Naive B cell (primary cell): ENCODE data around the gene CD4. TPM values are rescaled to one million over a fixed set of nuclear protein-coding genes. Genes with fewer than 3 reads are reported as not detected.

Source experiments
- ATAC-seq, 2 donors: fragments of 150-1000 bp; cut with Tn5 transposase; 2 replicates each; pipeline ENCODE4 v1.10.0; 2021; ENCODE audit warnings: low read depth in 2 of 2, mild to moderate bottlenecking in 2 of 2, moderate library complexity in 2 of 2
- DNase-seq: peaks from one replicate; pipeline ENCODE4 v3.0.0; 2022
- H3K27ac Mint-ChIP-seq, 6 donors: one replicate each; pipeline ENCODE4 v1.8.0; 2020 to 2022; ENCODE audit warnings: mild to moderate bottlenecking in 6 of 6, mixed read lengths in 6 of 6, moderate library complexity in 5 of 6, inconsistent platforms in 2 of 6
- H3K27me3 Mint-ChIP-seq, 3 donors: one replicate each; pipeline ENCODE4 v1.8.0; 2021 to 2022; ENCODE audit warnings: mixed read lengths in 3 of 3, mild to moderate bottlenecking in 1 of 3
- H3K36me3 Mint-ChIP-seq, 2 donors: one replicate each; pipeline ENCODE4 v1.8.0; 2020 to 2022; ENCODE audit warnings: mixed read lengths in 2 of 2, inconsistent platforms in 1 of 2, mild to moderate bottlenecking in 1 of 2
- H3K4me1 Mint-ChIP-seq, 3 donors: one replicate each; pipeline ENCODE4 v1.8.0; 2020 to 2022; ENCODE audit warnings: mixed read lengths in 3 of 3, inconsistent platforms in 1 of 3, mild to moderate bottlenecking in 1 of 3, moderate library complexity in 1 of 3
- H3K4me3 Mint-ChIP-seq, 8 donors: one replicate each; pipeline ENCODE4 v1.8.0; 2020 to 2022; ENCODE audit warnings: mild to moderate bottlenecking in 8 of 8, mixed read lengths in 8 of 8, moderate library complexity in 8 of 8, inconsistent platforms in 2 of 8
- H3K9me3 Mint-ChIP-seq, 7 donors: one replicate each; pipeline ENCODE4 v1.8.0; 2020 to 2022; ENCODE audit warnings: mixed read lengths in 7 of 7, mild to moderate bottlenecking in 5 of 7, inconsistent platforms in 2 of 7, moderate library complexity in 1 of 7
- polyA plus RNA-seq, 6 donors: library from polyadenylated mRNA; unstranded; fragments of 300-500 nt; fragmentation: Illumina TruSeq; gene quantifications; one replicate each; pipeline ENCODE4 v1.2.3, GENCODE V29; 2021; ENCODE audit warnings: low read depth in 6 of 6

CD4 gene
- polyA plus RNA-seq, 6 donors from 2014 or later: 0.29 to 1.7 (median 1.1) TPM

- Mint-ChIP-seq H3K27ac (no peak overlapping the region), H3K27me3 (peaks cover 68 to 98% (median 95%) of the 10 kb centered on the region in 3 donors), H3K4me3 (no peak overlapping the region), H3K36me3 (peaks cover 0 to 21% of the 10 kb centered on the region in 2 donors), H3K4me1 (peaks cover 36 to 51% (median 40%) of the 10 kb centered on the region in 3 donors), H3K9me3 (no peaks in the 10 kb centered on the region)
- DNase-seq: no peak
- no peak for ATAC-seq
Observed at GRCh38 chr12:6824901-6825381, 35.6 kb downstream of the CD4 start.

- no peak overlapping the region for H3K27ac Mint-ChIP-seq
Observed at GRCh38 chr12:6825398-6826124, 36.2 kb downstream of the CD4 start.

GRCh38 chr12:6826125-6826733, 36.9 kb downstream of the CD4 start:
- Mint-ChIP-seq H3K4me3 (peak overlapping the region in 2 of 8 donors; percentile 1 to 29), H3K27me3 (peaks cover 64 to 99% (median 96%) of the 10 kb centered on the region in 3 donors)

More at GRCh38 chr12:6825398-6826124, 36.2 kb downstream of the CD4 start:
- H3K9me3 Mint-ChIP-seq: no peaks in the 10 kb centered on the region
- DNase-seq (peak; percentile 63), ATAC-seq (peak; percentile 51 to 57)
- peak overlapping the region in 4 of 8 donors; percentile 1 to 23 (median 21) for H3K4me3 Mint-ChIP-seq
- H3K4me1 Mint-ChIP-seq: peaks cover 36 to 51% (median 40%) of the 10 kb centered on the region in 3 donors
- H3K36me3 Mint-ChIP-seq: peaks cover 0 to 21% of the 10 kb centered on the region in 2 donors
- peaks cover 65 to 99% (median 96%) of the 10 kb centered on the region in 3 donors for H3K27me3 Mint-ChIP-seq

GRCh38 chr12:6826734-6827436, 37.6 kb downstream of the CD4 start:
- H3K9me3 Mint-ChIP-seq: no peaks in the 10 kb centered on the region
- H3K4me3 Mint-ChIP-seq: peak overlapping the region in 7 of 8 donors; percentile 28 to 83 (median 71)
- peaks cover 66 to 99% (median 98%) of the 10 kb centered on the region in 3 donors for H3K27me3 Mint-ChIP-seq
- DNase-seq (no peak), ATAC-seq (no peak)
- H3K27ac Mint-ChIP-seq: no peak overlapping the region
- H3K4me1 Mint-ChIP-seq: peaks cover 27 to 42% (median 35%) of the 10 kb centered on the region in 3 donors
- H3K36me3 Mint-ChIP-seq: peaks cover 0 to 21% of the 10 kb centered on the region in 2 donors

More at GRCh38 chr12:6826125-6826733, 36.9 kb downstream of the CD4 start:
- peaks cover 0 to 21% of the 10 kb centered on the region in 2 donors for H3K36me3 Mint-ChIP-seq
- DNase-seq (no peak), ATAC-seq (no peak)
- peaks cover 30 to 47% (median 38%) of the 10 kb centered on the region in 3 donors for H3K4me1 Mint-ChIP-seq
- no peak overlapping the region for H3K27ac Mint-ChIP-seq
- H3K9me3 Mint-ChIP-seq: no peaks in the 10 kb centered on the region

- ATAC-seq (no peak), DNase-seq (no peak)
- peaks cover 70 to 98% (median 97%) of the 10 kb centered on the region in 3 donors for H3K27me3 Mint-ChIP-seq
- peaks cover 0 to 21% of the 10 kb centered on the region in 2 donors for H3K36me3 Mint-ChIP-seq
- H3K4me1 Mint-ChIP-seq: peaks cover 23 to 37% (median 32%) of the 10 kb centered on the region in 3 donors
- no peak overlapping the region for H3K27ac Mint-ChIP-seq
- peak overlapping the region; percentile 28 to 83 (median 70) for H3K4me3 Mint-ChIP-seq
- H3K9me3 Mint-ChIP-seq: no peaks in the 10 kb centered on the region
Observed at GRCh38 chr12:6827437-6827911, 38.1 kb downstream of the CD4 start.

- Mint-ChIP-seq H3K36me3 (peaks cover 0 to 21% of the 10 kb centered on the region in 2 donors), H3K27me3 (peaks cover 66 to 91% (median 91%) of the 10 kb centered on the region in 3 donors), H3K4me1 (peaks cover 20 to 34% (median 32%) of the 10 kb centered on the region in 3 donors), H3K27ac (peak within 1 kb of the TSS in 3 of 6 donors; percentile 44 to 79 (median 52)), H3K9me3 (no peaks in the 10 kb centered on the region), H3K4me3 (peak within 1 kb of the TSS; percentile 75 to 94 (median 90))
- no peak for DNase-seq
- peak; percentile 32 to 45 for ATAC-seq
Observed at GRCh38 chr12:6827982-6828780, 38.9 kb downstream of the CD4 start, which contains the start of gene P3H3. TSS of gene P3H3 (plus strand) at chr12:6828407. CDS start at chr12:6828441, 34 bp downstream.

GRCh38 chr12:6828781-6829535, 39.6 kb downstream of the CD4 start:
- Mint-ChIP-seq H3K36me3 (peaks cover 0 to 21% of the 10 kb centered on the region in 2 donors), H3K4me1 (peaks cover 20 to 34% (median 32%) of the 10 kb centered on the region in 3 donors), H3K4me3 (peak overlapping the region; percentile 75 to 94 (median 90)), H3K27me3 (peaks cover 67 to 90% (median 83%) of the 10 kb centered on the region in 3 donors), H3K27ac (peak overlapping the region in 2 of 6 donors; percentile 52 to 79), H3K9me3 (no peaks in the 10 kb centered on the region)
- ATAC-seq (peak; percentile 58 to 60), DNase-seq (peak; percentile 23)

- peaks cover 67 to 85% (median 83%) of the 10 kb centered on the region in 3 donors for H3K27me3 Mint-ChIP-seq
- no peak overlapping the region for H3K27ac Mint-ChIP-seq
Observed at GRCh38 chr12:6829536-6830220, 40.4 kb downstream of the CD4 start.

GRCh38 chr12:6830286-6830890, 41.1 kb downstream of the CD4 start:
- Mint-ChIP-seq H3K27ac (no peak overlapping the region), H3K4me3 (peak overlapping the region in 7 of 8 donors; percentile 13 to 90 (median 75)), H3K9me3 (no peaks in the 10 kb centered on the region), H3K4me1 (peaks cover 19 to 30% (median 27%) of the 10 kb centered on the region in 3 donors), H3K27me3 (peaks cover 60 to 82% (median 77%) of the 10 kb centered on the region in 3 donors), H3K36me3 (peaks cover 0 to 15% of the 10 kb centered on the region in 2 donors)
- DNase-seq (no peak), ATAC-seq (no peak)

More at GRCh38 chr12:6829536-6830220, 40.4 kb downstream of the CD4 start:
- H3K36me3 Mint-ChIP-seq: peaks cover 0 to 21% of the 10 kb centered on the region in 2 donors
- ATAC-seq (no peak), DNase-seq (no peak)
- peaks cover 20 to 34% (median 34%) of the 10 kb centered on the region in 3 donors for H3K4me1 Mint-ChIP-seq
- peak overlapping the region; percentile 75 to 94 (median 90) for H3K4me3 Mint-ChIP-seq
- no peaks in the 10 kb centered on the region for H3K9me3 Mint-ChIP-seq

GRCh38 chr12:6830999-6831398, 41.7 kb downstream of the CD4 start:
- Mint-ChIP-seq H3K27ac (peak overlapping the region in 1 of 6 donors; percentile 72), H3K4me1 (peaks cover 22 to 30% (median 27%) of the 10 kb centered on the region in 3 donors), H3K36me3 (peaks cover 0 to 13% of the 10 kb centered on the region in 2 donors), H3K27me3 (peaks cover 57 to 76% (median 70%) of the 10 kb centered on the region in 3 donors), H3K4me3 (peak overlapping the region in 6 of 8 donors; percentile 2 to 80 (median 14)), H3K9me3 (no peaks in the 10 kb centered on the region)
- ATAC-seq (no peak), DNase-seq (no peak)
